Left hindlimb (tissue), 1 donor: Measurements from ENCODE around the gene TANGO6.
A peak's percentile ranks its signal among the peaks of the same experiment; 100 is the strongest.

Experiments used
- DNase-seq: peaks from one replicate; pipeline ENCODE4 v3.0.0-alpha.2; 2018

TANGO6 gene

GRCh38 chr16:69064764-69065313, 221.5 kb downstream of the TANGO6 start:
- DNase-seq, result no peak

- no peak for DNase-seq
Measured at GRCh38 chr16:69069504-69069903, 226.2 kb downstream of the TANGO6 start.

DNA sequence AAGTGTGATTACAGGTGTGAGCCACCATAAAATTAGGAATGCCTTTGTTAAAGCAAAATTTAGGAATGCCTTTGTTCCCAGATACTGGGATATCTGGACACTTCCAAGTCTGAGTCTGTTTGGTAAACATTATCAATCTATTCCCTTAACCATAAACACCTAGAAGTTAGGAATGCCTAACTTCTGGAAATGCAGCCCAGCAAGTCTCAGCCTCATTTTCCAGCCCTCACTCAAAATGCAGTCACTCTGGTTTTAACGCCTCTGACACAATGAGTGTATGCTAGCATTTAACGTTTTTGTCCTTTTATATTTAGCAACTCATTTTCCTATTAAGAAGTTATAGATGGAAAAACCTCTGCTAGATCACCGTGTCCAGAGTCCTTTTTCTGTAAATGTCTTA, 227.7 kb downstream of the TANGO6 start:
- DNase-seq, result no peak

DNA sequence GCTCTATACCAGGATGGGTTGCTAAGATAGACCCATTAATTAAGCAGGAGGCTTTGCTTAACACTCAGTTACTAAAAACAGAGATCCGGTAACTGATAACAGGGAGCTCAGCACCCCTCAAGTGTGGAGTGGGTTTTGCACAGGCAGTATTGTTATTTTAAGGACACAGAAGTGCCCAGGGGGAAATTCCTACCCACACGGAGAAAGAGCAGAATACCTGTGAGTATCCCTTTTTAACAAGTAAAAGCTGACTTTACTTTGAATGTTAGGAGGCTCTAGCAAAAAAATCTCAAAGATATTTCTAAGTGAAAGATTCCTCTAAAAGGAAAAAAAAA, 229.3 kb downstream of the TANGO6 start:
- DNase-seq, result no peak

DNA sequence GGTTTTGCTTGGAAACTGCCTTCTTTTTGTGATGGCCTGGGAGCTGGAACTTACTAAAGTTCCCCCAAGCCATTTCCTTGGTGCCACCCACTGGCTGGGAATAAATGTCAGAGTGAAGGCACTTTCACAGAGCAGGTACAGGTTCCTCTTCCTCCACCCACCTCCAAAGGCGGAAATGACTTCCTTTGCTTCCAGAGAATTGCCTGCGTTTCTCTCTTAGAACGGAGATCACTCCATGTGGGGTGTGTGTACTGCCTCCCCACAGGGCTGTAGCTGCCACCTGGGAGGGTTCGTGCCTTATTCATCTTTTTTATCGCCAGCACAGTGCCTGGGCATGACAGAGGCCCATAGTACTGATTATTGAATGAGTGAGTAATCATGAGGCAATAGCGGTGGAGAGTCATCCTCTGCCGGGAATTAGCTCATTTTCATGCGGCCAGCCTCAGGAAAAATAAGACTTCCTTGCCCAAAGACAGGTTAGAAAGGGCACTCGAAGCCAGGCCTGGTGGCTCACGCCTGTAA, 229.9 kb downstream of the TANGO6 start:
- DNase-seq, result no peak

- DNase-seq, result no peak
Measured at GRCh38 chr16:69077251-69077650, 233.9 kb downstream of the TANGO6 start.

DNA sequence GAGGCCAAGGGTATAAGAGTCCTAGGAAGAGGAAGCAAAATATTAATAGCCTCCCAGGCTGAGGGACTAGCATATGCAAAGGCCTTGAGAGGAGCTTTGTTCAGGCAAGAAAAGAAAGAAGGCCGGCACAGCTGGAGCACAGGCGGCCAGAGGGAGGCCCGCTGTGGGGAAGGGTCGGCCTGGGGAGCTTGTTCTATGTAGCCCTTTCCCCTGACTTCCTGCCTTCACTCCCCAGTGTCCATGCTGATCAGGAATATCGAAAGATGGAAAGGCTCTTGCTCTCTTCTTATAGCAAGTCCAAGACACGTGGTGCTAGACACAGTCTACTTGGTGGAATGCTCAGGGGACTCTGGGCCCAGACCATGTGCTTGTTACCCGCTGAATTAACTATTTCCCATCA, 234.7 kb downstream of the TANGO6 start:
- no peak for DNase-seq

- DNase-seq, result no peak
Measured at GRCh38 chr16:69079697-69080096, 236.4 kb downstream of the TANGO6 start.

DNA sequence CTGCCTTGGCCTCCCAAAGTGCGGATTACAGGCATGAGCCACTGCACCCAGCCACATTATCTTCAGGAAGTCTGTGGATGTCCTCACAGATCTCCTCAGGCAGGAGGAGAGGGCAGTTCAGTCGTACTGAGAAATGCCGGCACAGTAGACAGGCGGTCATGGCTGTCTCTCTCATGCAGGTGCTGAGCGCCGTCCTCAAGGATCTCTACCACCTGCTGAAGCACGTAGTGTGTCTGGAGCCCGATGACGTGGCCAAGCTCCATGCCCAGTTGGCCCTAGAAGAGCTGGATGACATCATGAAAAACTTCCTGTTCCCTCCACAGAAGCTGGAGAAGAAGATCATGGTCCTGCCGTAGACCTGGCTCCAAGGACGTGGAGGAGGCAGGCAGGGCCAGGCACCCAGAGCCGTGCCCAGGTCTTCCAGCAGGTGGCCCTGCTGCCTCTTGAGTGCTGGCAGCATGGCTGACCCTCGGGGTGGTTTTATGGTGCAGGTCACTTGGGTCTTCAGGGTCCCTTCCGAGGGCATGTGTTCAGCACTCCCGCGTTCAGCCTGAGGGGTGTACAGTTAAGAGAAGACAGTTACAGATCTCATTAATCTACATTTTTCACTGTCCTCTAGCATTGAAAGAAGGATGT, 240.1 kb downstream of the TANGO6 start:
- DNase-seq, result no peak

- DNase-seq, result no peak
Measured at GRCh38 chr16:69084289-69084688, 241.0 kb downstream of the TANGO6 start.

DNA sequence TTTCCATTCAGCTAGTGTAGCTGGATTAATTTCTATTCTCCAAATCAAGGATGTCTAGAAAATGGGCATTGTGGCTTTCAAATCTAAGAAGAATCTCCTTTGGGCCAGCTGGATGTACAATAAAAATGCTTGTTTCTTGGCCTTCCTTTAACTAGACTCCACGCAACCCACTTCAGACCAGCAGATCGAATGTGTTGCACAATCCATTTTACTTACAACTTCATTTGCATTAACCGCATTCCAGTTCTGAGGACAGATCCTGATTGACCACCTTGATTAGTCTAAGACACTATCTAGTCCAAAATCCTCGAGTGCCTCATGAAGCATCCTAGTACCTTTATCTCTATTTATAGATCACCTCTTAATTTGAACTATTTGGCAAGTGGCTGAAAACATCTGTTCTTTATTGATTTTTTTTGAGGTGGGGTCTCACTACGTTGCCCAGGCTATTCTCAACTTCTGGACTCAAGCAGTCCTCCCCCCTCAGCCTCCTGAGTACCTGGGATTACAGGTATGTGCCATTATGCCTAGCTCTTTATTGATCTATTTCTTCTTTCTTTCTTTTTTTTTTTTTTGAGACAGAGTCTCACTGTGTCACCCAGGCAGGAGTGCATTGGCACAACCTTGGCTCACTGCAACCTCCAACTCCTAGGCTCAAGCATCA, 241.8 kb downstream of the TANGO6 start:
- DNase-seq, result no peak

DNA sequence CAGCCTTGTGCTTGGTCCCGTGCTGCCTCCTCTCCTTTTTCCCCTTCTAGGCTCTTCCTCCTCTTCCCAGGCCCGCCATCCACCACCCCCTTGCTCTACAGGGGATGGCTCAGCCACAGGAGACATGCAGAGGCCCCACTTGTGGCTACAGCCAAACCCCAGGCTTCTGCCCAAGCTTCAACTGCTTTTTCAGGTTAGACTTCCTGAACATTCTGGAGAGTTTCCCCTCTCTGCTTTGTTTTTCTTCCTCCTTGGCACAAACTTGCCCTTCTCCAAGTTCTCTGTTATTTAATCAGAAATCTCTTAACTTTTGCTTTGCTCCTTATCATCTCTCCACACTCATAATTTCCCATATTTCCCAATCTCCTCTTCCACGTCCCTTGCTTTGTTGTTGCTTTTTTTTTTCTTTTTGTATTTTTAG, 243.8 kb downstream of the TANGO6 start:
- DNase-seq, result no peak

GRCh38 chr16:69088684-69089083, 245.4 kb downstream of the TANGO6 start:
- DNase-seq, result no peak

GRCh38 chr16:69089091-69089910, 246.0 kb downstream of the TANGO6 start:
- no peak for DNase-seq

DNA sequence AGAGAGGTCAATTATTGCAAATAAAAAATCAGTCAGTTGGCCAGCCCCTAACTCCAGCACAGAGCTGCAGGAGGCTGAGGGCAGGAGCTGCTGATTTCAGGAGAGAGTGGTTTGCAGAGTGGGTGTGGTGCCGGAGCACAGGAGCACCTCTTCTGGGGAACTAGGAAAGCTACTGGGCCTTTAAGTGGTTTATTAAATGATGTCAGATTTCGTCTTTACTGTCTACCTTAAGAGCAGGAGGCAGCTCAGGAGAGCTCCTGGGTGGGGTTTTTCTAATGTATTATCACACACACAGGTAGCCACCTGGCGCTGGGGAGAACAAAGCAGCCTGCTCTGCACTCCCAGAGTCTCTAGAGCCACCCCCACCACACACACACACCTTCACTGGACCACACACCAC, 250.6 kb downstream of the TANGO6 start:
- DNase-seq, result no peak

- no peak for DNase-seq
Measured at GRCh38 chr16:69094501-69094900, 251.2 kb downstream of the TANGO6 start.

DNA sequence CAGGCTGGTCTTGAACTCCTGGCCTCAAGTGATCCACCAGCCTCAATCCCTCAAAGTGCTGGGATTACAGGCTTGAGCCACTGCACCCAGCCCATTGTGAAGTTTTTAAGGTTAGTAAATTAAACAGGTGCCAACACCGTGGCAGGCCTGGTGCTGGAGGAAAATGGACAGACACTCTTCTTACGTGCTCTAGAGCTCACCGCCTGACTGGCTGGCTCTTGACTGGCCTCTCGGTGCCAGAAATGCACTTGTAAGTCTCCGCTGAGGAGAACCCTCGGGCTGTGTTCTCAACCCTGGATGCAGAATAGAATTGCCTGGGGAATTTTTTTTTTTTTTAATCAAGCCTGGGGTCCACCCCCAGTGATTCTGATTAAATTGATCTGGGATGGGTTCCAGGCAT, 251.9 kb downstream of the TANGO6 start:
- no peak for DNase-seq

- no peak for DNase-seq
Measured at GRCh38 chr16:69100071-69100691, 256.9 kb downstream of the TANGO6 start.

- DNase-seq, result peak; percentile 56
Measured at GRCh38 chr16:69105501-69106361, 262.4 kb downstream of the TANGO6 start, which contains the start of gene HAS3. HAS3 (plus strand) TSS chr16:69105653; CDS start chr16:69109396, 3,743 bp downstream.

DNA sequence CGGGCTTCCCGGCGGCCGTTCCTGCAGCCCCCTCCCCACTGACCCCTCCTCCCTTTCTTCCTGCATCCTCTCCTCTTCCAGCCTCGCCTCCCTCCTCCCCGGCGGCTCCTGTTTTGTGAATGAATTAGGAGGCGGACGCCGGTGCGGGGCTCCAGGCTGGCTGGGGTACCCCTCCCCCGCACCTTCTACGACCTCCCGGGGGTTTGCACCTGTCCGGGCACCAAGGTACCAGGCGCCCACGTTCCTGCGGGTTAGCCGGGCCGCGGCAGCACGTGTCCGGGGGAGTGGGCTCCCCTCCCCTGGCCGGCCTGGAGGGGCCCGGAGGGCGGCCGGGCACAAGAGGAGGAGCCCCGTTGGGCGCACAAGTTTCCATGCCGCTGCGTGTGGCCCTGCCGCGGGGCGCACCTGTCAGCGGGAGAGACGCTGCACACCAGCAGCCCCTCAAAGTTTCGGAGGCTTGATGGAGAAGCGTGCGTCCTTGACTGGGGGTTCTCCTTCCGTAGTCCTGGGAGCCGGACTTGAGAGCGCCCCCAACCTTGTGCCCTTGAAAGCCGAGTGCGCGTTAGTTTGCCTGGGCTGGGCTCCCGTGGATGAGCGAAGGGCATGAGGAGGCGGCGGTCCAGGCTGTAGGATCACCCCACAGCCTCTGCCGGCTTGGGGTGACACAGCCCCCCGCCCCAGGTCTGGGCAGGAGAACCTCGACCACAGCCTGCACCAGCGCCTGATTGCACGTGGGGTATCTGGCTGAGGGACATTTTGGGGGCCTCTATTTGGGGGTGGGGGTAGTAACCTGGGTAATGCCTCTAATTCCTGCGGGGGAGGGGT, 263.4 kb downstream of the TANGO6 start:
- no peak for DNase-seq
